IPS-20b (cell line): ENCODE measurements around the gene GPRC5B.

ENCODE experiments used
- H3K27ac ChIP-seq: one replicate; pipeline ENCODE4 v1.5.1; 2013; ENCODE audit warnings: low read length
- H3K27me3 ChIP-seq: 2 replicates; pipeline ENCODE4 v1.6.1; 2013; ENCODE audit warnings: mild to moderate bottlenecking, low read length, inconsistent platforms; ENCODE audit not compliant: insufficient read depth
- H3K36me3 ChIP-seq: 2 replicates; pipeline ENCODE4 v1.6.1; 2013; ENCODE audit warnings: low read depth, mild to moderate bottlenecking, inconsistent platforms, low read length, moderate library complexity; ENCODE audit not compliant: insufficient read depth
- H3K4me1 ChIP-seq: 2 replicates; pipeline ENCODE4 v1.6.1; 2013; ENCODE audit warnings: mild to moderate bottlenecking, control low read depth, inconsistent platforms, low read length, moderate library complexity; ENCODE audit not compliant: insufficient read depth
- H3K4me3 ChIP-seq: 2 replicates; pipeline ENCODE4 v1.5.1; 2013; ENCODE audit warnings: mild to moderate bottlenecking, low read length, inconsistent platforms
- H3K9ac ChIP-seq: 2 replicates; pipeline ENCODE4 v1.6.1; 2013; ENCODE audit warnings: low read depth, mild to moderate bottlenecking, inconsistent platforms, low read length, moderate library complexity
- H3K9me3 ChIP-seq: 2 replicates; pipeline ENCODE4 v1.6.1; 2013; ENCODE audit warnings: mild to moderate bottlenecking, low read depth, low read length, inconsistent platforms; ENCODE audit not compliant: insufficient read depth

GPRC5B gene

DNA sequence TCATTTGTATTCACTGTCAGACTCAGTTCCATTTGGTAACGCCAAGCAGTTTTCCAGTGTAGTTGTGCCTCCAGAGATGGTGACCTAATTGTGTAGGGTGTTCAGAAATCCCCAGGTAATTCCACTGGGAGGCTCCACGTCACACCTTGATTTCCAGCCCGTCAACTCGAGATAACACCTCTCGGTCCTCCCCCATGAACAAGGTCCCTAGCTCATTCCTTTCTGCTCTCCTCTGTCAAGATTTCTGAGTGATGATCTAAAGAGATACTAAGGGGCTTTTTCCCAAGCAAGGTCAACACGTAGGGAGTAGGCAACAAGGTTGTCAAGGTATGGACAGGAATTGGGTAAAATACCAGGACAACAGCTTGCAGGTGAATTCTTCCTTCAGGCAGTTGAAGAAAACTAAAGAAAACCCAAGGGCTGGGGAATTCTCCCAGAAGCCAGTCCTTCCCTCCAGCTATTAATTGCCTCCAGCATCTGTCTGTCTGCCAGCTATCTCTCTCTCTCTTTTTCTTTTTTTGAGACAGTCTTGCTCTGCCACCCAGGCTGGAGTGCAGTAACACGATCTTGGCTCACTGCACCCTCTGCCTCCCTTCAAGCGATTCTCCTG lies 31.4 kb downstream of the GPRC5B start:
- H3K36me3 ChIP-seq: peaks cover 21% of the 10 kb centered on the region
- peaks cover 32% of the 10 kb centered on the region; the same call in 1 of the 2 replicates for H3K4me1 ChIP-seq
- H3K4me3 ChIP-seq: no peak overlapping the region
- H3K27me3 ChIP-seq: no peaks in the 10 kb centered on the region
- no peak overlapping the region for H3K27ac ChIP-seq
- no peak overlapping the region for H3K9ac ChIP-seq
- H3K9me3 ChIP-seq: no peaks in the 10 kb centered on the region

DNA sequence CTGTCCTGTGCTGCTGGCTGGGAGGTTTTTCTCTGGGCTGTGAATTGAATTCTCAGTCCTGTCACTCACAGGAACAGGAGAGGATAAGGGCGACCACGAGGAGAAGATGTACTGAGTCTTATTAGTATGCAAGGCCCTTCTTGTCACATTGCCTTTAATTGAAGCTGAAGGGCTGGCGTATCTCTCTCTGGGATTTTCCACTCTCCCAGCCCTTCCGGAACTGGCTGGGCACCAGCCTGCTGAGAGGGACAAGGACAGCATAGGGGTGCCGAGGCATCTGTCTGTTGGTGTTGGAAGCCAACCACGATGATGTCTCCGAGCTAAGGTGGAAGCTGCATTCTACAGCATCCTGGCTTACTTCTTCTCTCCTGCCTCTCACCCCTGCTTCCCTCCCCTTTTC lies 33.2 kb downstream of the GPRC5B start:
- Histone ChIP-seq H3K27ac (no peak overlapping the region), H3K4me3 (no peak overlapping the region), H3K9me3 (no peaks in the 10 kb centered on the region), H3K4me1 (peaks cover 25% of the 10 kb centered on the region; the same call in 1 of the 2 replicates), H3K27me3 (no peaks in the 10 kb centered on the region), H3K9ac (no peak overlapping the region), H3K36me3 (peaks cover 7% of the 10 kb centered on the region; the same call in 1 of the 2 replicates)

DNA sequence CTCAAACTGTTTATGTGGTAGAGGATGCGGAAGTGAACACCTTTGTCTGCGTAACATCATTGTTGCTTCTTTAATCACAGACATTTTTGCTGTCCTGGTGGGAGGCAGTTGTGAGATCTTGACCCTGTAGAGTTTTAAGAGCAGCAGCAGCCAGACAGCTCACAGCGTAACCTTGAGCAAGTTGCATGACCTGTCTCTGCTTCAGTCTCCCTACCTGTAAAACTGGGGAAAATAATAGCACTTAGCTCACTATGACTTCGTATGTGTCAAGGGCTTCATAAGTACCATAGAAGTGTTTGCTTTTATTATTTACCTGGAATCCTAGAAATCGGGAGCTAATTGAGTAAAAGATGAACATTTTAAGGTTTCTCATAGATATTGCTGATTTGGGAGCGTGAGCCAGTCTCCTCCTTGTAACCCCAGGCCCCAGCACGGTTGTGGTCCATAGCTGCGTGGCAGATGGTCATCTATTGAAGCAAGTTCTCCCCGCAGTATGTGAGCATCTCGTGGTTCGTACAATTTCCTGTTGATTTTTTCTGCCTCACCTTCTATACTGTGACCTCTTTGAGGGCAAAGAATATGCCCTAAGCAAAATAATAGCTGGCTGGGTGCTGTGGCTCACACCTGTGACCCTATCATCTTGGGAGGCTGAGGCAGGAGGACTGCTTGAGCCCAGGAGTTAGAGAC lies 34.4 kb downstream of the GPRC5B start:
- H3K9me3 ChIP-seq: no peaks in the 10 kb centered on the region
- no peaks in the 10 kb centered on the region for H3K36me3 ChIP-seq
- no peak overlapping the region for H3K4me3 ChIP-seq
- peaks cover 22% of the 10 kb centered on the region; the same call in 1 of the 2 replicates for H3K4me1 ChIP-seq
- H3K27me3 ChIP-seq: no peaks in the 10 kb centered on the region
- H3K9ac ChIP-seq: no peak overlapping the region
- H3K27ac ChIP-seq: no peak overlapping the region

DNA sequence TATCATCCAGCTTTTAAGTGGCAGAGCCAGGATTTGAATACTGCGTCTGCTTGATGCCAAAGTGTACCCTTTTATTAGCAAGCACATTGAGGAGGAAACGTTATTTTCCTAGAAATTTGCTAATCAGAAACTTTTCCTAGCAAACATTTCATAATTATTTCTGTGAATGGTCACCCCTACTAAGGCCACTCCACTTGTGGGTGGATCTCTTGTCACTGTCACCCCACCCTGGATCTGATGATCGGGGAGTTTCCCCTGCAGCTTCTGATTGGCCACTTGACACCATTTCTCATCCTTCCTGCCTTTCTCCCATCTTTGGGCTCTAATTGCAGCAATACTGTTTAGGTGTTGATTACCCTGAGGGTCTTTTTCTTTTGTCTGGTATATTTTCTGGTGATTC lies 35.9 kb downstream of the GPRC5B start:
- no peaks in the 10 kb centered on the region for H3K27me3 ChIP-seq
- H3K4me1 ChIP-seq: peaks cover 13% of the 10 kb centered on the region; the same call in 1 of the 2 replicates
- H3K9me3 ChIP-seq: no peaks in the 10 kb centered on the region
- H3K9ac ChIP-seq: no peak overlapping the region
- H3K36me3 ChIP-seq: no peaks in the 10 kb centered on the region
- H3K4me3 ChIP-seq: no peak overlapping the region
- H3K27ac ChIP-seq: no peak overlapping the region

DNA sequence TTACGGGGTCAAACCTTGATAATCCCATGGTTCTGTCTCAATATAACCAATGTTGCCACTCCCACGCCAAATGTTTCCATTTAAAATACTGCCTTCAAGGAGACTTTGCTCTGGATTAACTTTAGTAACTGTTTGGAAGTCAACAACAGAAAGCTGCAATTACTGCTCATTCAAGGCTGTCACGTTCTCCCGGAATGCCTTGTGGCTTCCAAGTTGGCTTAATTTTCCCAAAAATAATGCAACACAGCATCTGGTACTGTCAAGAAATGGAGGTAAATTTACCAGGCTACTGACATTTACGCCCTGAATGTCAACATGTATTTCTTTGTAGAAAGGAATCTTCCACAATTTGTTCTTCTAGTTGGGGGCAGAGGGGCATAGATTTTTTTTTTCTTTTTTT lies 38.2 kb downstream of the GPRC5B start:
- Histone ChIP-seq H3K27ac (no peak overlapping the region), H3K9ac (no peak overlapping the region), H3K36me3 (no peaks in the 10 kb centered on the region), H3K27me3 (no peaks in the 10 kb centered on the region), H3K9me3 (no peaks in the 10 kb centered on the region), H3K4me3 (no peak overlapping the region), H3K4me1 (peaks cover 7% of the 10 kb centered on the region; the same call in 1 of the 2 replicates)

DNA sequence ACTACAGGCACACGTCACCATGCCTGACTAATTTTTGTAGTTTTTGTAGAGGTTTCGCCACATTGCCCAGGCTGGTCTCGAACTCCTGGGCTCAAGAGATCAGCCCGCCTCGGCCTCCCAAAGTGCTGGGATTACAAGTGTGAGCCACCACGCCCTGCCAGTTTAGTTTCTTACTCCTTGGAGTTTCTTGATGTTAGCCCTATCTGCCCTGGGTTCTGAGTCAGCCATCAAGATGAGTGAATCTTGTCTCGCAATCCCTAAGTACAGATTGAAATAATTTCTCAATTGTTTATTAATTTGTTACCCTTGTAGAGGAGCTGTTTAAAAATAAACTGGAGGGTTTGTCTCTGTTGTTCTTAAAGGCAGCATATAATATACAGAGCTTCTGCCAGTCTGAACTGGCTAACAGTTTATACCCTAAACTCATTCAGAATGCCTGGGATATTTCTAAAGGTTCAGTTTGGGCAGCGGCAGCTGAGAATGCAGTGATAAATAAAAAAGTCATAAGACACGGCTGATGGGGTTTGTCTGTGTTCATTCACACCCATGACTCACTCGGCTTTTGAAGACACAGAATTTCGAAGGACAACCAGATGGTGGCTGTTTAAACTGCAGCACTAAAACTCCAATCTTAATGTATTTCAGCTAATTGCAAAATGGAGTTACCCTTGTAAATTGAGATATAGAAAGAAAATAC lies 39.6 kb downstream of the GPRC5B start:
- Histone ChIP-seq H3K9me3 (no peaks in the 10 kb centered on the region), H3K9ac (no peak overlapping the region), H3K4me1 (no peaks in the 10 kb centered on the region), H3K27ac (no peak overlapping the region), H3K4me3 (no peak overlapping the region), H3K36me3 (no peaks in the 10 kb centered on the region), H3K27me3 (no peaks in the 10 kb centered on the region)

DNA sequence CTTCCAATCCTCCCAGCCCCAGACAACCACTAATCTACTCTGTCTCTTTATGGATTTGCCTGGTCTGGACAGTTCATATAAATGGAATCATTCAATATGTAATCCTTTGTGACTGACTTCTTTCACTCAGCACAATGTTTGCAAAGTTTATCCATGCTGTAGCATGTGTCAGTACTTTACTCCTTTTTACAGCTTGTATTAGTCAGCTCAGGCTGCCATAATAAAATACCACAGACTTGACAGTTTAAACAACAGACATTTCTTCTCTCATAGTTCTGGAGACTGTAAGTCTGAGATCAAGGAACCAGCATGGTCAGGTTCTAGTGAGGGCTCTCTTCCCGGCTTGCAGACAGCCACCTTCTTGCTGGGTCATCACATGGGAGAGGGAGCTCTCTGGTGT lies 41.3 kb downstream of the GPRC5B start:
- Histone ChIP-seq H3K27ac (no peak overlapping the region), H3K9me3 (no peaks in the 10 kb centered on the region), H3K9ac (no peak overlapping the region)

DNA sequence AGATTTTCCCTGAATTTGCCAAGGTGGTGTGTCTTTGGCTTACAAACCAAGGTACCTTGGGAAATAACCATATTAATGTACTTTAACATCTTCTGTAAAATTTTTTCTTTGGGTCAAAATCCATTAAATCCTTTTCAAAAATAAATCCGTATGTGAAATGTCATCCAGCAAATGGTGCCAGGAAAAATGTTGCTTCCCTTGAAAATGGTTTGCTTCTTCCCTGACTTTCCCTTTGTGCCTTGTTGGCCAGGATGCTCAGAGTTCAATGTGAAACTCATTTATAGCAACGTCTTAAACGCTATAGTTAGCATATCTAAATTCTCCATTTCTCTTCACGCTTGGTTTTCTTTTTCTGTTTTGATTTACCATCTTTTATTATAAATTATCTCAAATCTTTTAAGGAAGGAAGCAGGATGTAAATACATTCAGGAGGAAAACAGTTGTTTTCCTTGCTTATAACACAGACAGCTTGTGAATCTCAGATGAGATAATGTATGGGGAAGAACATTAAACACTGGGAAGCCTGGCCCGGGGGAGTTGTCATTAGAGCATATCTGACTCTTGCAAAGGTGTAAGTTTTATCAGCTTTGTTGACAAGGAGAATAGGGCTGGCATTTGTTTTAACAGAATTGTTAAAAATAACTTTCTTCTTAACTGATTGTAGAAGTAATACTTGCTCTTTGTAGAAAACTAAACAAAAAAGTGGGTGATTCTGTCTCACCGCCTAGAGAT lies 42.1 kb downstream of the GPRC5B start:
- Histone ChIP-seq H3K36me3 (no peaks in the 10 kb centered on the region), H3K27ac (no peak overlapping the region), H3K9ac (no peak overlapping the region), H3K27me3 (no peaks in the 10 kb centered on the region), H3K4me3 (no peak overlapping the region), H3K4me1 (peaks cover 8% of the 10 kb centered on the region; the same call in 1 of the 2 replicates), H3K9me3 (no peaks in the 10 kb centered on the region)

More for the DNA sequence above, 41.3 kb downstream of the GPRC5B start:
- Histone ChIP-seq H3K36me3 (no peaks in the 10 kb centered on the region), H3K4me1 (peaks cover under 1% of the 10 kb centered on the region; the same call in 1 of the 2 replicates), H3K4me3 (no peak overlapping the region), H3K27me3 (no peaks in the 10 kb centered on the region)

DNA sequence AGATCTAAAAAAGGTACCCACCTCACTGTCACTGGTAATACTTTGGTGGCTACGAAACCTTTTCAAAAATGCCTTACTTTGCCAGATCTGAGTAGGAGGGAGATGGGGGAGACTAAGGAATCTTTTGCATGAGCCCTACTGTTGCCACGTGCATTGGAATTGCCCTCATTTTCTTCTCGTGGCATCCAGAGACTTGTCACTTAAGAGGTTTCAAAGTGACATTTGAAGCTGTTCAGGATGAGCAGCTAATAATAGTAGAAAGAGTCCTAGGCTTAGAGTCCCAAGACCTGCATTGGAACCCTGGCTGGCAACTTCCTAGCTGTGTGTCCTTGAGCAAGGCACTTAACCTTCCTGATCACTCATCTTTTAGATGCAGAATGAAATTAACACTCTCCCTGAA lies 43.5 kb downstream of the GPRC5B start:
- H3K27me3 ChIP-seq: no peaks in the 10 kb centered on the region
- peaks cover 11% of the 10 kb centered on the region; the same call in 1 of the 2 replicates for H3K4me1 ChIP-seq
- H3K36me3 ChIP-seq: no peaks in the 10 kb centered on the region
- no peaks in the 10 kb centered on the region for H3K9me3 ChIP-seq
- H3K27ac ChIP-seq: no peak overlapping the region
- no peak overlapping the region for H3K9ac ChIP-seq
- H3K4me3 ChIP-seq: no peak overlapping the region

DNA sequence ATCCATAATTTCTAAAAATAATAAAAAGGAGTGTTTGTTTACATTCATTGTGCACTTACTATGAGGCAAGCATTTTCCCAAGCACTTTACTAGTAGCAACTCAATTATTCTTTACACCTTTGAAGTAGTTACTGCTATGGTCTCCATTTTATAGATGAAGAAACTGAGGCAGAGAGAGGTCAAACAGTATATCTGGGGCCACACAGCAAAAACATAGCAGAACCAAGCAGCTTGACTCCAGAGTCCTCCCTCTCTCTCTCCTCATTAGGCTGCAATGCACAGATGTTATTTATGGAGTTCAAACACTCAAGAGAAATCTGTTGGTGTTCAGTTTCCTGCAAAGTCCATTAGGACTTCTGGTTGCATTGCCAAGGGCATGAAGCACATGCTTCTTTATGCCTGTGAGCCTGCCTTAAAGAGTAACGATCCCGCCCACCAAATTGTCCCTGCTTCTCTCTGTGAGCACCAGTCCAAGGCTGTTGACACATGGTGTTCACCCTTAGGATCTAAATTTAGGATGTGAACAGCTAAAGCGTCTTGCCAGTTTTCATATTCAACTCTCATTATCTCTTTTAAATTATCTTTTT lies 44.0 kb downstream of the GPRC5B start:
- Histone ChIP-seq H3K9ac (no peak overlapping the region), H3K36me3 (no peaks in the 10 kb centered on the region), H3K9me3 (no peaks in the 10 kb centered on the region), H3K4me1 (peaks cover 11% of the 10 kb centered on the region; the same call in 1 of the 2 replicates), H3K27ac (no peak overlapping the region), H3K27me3 (no peaks in the 10 kb centered on the region), H3K4me3 (no peak overlapping the region)
